HEK293T (cell line): ENCODE results near the gene TRIM33.
"Not testable (repeated sequence)": the region's sequence is repeated elsewhere in the genome, so short reads cannot be mapped to it uniquely, and the experiment has no call there.

Experiments
- CTCF ChIA-PET: fragments of 350-600 bp; formaldehyde crosslinking; extraction: SDS; loops from one replicate; lab custom pipeline; 2021; ENCODE audit warnings: antibody characterized with exemption, inconsistent platforms; lab: Yijun Ruan, JAX
- POLR2A ChIA-PET: fragments of 350-600 bp; formaldehyde crosslinking; extraction: SDS; loops from one replicate; lab custom pipeline; 2020; ENCODE audit warnings: antibody characterized with exemption, inconsistent platforms; lab: Yijun Ruan, JAX
- DNase-seq: peaks from one replicate; pipeline ENCODE4 v3.0.0; 2012; ENCODE audit warnings: mixed read lengths; ENCODE audit errors: extremely low spot score
- ARNT ChIP-seq: fragments of 450-650 bp; IDR thresholded peaks from 2 replicates; pipeline ENCODE4 v1.6.1; 2017; ENCODE audit warnings: mild to moderate bottlenecking
- BHLHE40 ChIP-seq: fragments of 450-650 bp; IDR thresholded peaks from 2 replicates; pipeline ENCODE4 v1.6.1; 2016; ENCODE audit warnings: mild to moderate bottlenecking, moderate library complexity, borderline replicate concordance
- CTBP1 ChIP-seq: fragments of 450-650 bp; IDR thresholded peaks from 2 replicates; pipeline ENCODE4 v1.6.1; 2016; ENCODE audit warnings: borderline replicate concordance
- ELF4 ChIP-seq: fragments of 450-650 bp; IDR thresholded peaks from 2 replicates; pipeline ENCODE4 v1.6.1; 2017; ENCODE audit warnings: antibody characterized with exemption
- FOXA1 ChIP-seq: fragments of 450-650 bp; IDR thresholded peaks from 2 replicates; pipeline ENCODE4 v1.6.1; 2016; ENCODE audit warnings: mild to moderate bottlenecking
- FOXK2 ChIP-seq: fragments of 450-650 bp; IDR thresholded peaks from 2 replicates; pipeline ENCODE4 v1.6.1; 2016; ENCODE audit warnings: mild to moderate bottlenecking
- FOXM1 ChIP-seq: fragments of 450-650 bp; IDR thresholded peaks from 2 replicates; pipeline ENCODE4 v1.6.1; 2017; ENCODE audit warnings: mild to moderate bottlenecking, borderline replicate concordance
- HDGF ChIP-seq: fragments of 450-650 bp; IDR thresholded peaks from 2 replicates; pipeline ENCODE4 v1.6.1; 2017; ENCODE audit warnings: antibody characterized with exemption, borderline replicate concordance
- L3MBTL2 ChIP-seq: fragments of 450-650 bp; conservative IDR thresholded peaks from 2 replicates; pipeline ENCODE4 v1.6.1; 2016; ENCODE audit warnings: mild to moderate bottlenecking
- LEF1 ChIP-seq: fragments of 450-650 bp; IDR thresholded peaks from 2 replicates; pipeline ENCODE4 v1.6.1; 2017; ENCODE audit warnings: mild to moderate bottlenecking, borderline replicate concordance
- NFRKB ChIP-seq: fragments of 450-650 bp; IDR thresholded peaks from 2 replicates; pipeline ENCODE4 v1.6.1; 2016; ENCODE audit warnings: mild to moderate bottlenecking, moderate library complexity
- SP1 ChIP-seq: fragments of 450-650 bp; IDR thresholded peaks from 2 replicates; pipeline ENCODE4 v1.6.1; 2017
- SUZ12 ChIP-seq: fragments of 450-650 bp; IDR thresholded peaks from 2 replicates; pipeline ENCODE4 v1.6.1; 2016; ENCODE audit warnings: mild to moderate bottlenecking
- TARDBP ChIP-seq: fragments of 450-650 bp; IDR thresholded peaks from 2 replicates; pipeline ENCODE4 v1.6.1; 2016
- ZNF384 ChIP-seq: fragments of 450-650 bp; IDR thresholded peaks from 2 replicates; pipeline ENCODE4 v1.6.1; 2016
- TF ChIP-seq, protein P1 (sequence below): fragments of 450-650 bp; IDR thresholded peaks from 2 replicates; pipeline ENCODE4 v1.6.1; 2016

TRIM33 gene

DNA sequence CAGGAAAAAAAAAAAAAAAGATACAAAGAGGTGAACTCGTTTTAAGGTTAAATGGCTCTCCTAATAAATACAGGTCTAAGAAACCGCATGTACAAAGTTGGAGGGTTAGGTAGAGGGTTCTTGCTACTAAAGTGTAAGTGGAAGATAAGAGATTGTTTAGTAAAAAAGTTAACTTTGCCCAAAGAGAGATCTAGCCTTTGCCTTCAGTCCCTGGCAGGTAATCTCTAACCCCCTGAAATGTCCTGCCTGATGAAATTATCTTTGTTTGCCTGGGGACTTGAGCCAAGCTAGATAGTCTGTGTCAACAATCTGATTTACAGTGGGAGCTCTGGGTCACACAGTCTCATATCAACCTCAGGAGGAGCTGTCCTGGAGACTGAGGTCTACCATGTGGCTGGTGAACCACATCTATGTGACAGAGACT is 57.6 kb downstream of the TRIM33 start:
- CTCF ChIA-PET, result no interaction called here

DNA sequence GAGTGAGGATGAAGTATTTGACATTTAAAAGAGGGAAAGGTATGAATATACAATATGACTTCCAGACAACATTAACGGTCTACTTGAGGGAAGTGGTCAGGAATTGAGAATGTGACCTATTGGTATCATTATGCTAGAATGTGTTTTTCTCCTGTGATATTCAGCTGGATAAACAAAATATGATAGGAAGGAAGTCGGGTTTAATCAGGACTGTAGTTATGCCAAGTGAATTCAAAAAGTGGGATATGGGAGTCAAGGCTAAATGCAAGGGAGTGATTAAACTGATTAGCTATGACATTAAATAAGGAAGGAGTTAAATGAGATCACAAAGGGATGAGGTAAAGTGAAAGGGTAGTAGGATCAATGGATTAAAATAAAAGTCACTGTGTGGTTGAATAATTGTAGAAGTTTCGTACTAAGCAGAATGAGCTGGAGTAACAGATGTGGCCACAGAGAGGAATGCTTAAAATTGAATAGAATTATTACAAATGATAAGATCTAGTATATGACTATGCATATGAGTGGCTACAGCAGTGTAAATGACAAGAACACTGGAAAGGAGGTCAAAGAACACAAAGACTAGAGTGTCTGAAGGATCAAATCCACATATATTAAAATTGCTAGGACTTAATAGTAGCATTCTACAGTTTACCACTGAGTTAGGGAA is 62.5 kb downstream of the TRIM33 start:
- no peak for TF ChIP-seq LEF1
- TF ChIP-seq L3MBTL2, result no peak
- TF ChIP-seq BHLHE40, result no peak
- TF ChIP-seq, protein P1, sequence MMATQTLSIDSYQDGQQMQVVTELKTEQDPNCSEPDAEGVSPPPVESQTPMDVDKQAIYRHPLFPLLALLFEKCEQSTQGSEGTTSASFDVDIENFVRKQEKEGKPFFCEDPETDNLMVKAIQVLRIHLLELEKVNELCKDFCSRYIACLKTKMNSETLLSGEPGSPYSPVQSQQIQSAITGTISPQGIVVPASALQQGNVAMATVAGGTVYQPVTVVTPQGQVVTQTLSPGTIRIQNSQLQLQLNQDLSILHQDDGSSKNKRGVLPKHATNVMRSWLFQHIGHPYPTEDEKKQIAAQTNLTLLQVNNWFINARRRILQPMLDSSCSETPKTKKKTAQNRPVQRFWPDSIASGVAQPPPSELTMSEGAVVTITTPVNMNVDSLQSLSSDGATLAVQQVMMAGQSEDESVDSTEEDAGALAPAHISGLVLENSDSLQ, result no peak
- no peak for TF ChIP-seq SP1
- TF ChIP-seq CTBP1, result no peak
- TF ChIP-seq FOXA1, result no peak
- TF ChIP-seq FOXM1, result no peak
- TF ChIP-seq FOXK2, result no peak
- TF ChIP-seq HDGF, result no peak
- no peak for TF ChIP-seq ARNT
- TF ChIP-seq ZNF384, result no peak
- DNase-seq, result no peak
- ChIA-PET CTCF (no interaction called here), POLR2A (no interaction called here)

More for the DNA sequence above, 57.6 kb downstream of the TRIM33 start:
- POLR2A ChIA-PET, result no interaction called here
- TF ChIP-seq FOXA1 (no peak), HDGF (no peak), SP1 (no peak), TARDBP (no peak), L3MBTL2 (no peak), BHLHE40 (no peak), CTBP1 (no peak), NFRKB (no peak), ZNF384 (no peak), LEF1 (no peak), ELF4 (no peak), SUZ12 (no peak), FOXM1 (no peak), FOXK2 (no peak), ARNT (no peak)
- TF ChIP-seq, protein P1, result no peak
- no peak for DNase-seq

DNA sequence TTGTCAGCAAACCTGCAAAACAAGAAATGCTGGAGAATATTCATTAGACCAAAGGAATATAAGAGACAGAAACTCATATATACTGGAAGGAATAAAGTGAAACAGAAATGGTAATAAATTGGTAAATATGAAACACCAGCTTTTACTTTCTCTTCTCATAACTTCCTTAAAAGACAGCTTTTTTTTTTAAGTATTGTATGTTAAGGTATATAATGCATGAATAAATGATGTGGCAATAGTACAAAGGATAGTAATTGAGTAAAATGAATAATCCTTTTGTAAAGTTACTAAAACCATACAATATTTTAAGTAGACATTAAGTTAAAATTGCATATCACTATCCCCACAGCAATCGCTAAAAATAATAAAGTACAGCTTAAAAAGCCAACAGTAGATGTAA is 64.8 kb downstream of the TRIM33 start:
- TF ChIP-seq CTBP1, result no peak
- TF ChIP-seq, protein P1, result no peak
- no peak for TF ChIP-seq ELF4
- no peak for TF ChIP-seq FOXM1
- no peak for TF ChIP-seq FOXA1
- no peak for TF ChIP-seq L3MBTL2
- CTCF ChIA-PET, result no interaction called here
- DNase-seq, result no peak
- POLR2A ChIA-PET, result no interaction called here

DNA sequence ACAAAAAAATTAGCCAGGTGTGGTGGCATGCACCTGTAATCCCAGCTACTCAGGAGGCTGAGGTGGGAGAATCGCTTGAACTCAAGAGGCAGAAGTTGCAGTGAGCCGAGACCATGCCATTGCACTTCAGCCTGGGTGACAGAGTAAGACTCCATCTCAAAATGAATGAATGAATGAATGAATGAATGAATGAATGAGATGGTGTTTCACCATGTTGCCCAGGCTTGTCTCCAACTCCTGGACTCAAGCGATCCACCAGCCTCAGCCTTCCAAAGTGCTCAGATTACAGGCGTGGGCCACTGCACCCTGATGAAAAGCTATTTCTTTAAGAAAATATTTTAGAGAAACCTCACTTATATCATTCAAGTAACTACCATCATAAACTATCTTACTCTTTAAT is 67.8 kb downstream of the TRIM33 start:
- POLR2A ChIA-PET, DNase-seq, CTCF ChIA-PET: not testable (repeated sequence)

DNA sequence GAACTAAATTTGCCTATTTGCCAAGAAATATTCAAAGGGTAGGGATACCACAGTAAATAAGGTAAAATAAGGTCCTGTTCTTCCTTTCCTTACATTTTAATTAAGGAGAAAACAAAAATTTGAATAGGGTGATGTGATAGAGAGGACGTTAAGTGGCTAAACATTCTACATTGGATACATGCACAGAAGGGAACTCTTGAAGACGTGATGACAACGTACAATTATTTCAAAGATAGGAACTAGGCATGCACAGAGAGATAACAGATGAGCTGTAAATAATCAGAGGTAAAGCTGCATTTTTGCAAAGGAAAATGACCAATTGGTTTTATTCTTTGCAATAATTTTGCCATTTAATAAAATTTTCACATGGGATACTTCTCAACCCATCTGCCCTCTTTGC is 69.7 kb downstream of the TRIM33 start:
- ChIA-PET CTCF (no interaction called here), POLR2A (no interaction called here)
- no peak for TF ChIP-seq CTBP1
- TF ChIP-seq SUZ12, result no peak
- no peak for TF ChIP-seq FOXK2
- TF ChIP-seq, protein P1, result no peak
- TF ChIP-seq ARNT, result no peak
- TF ChIP-seq NFRKB, result no peak
- no peak for TF ChIP-seq BHLHE40
- no peak for TF ChIP-seq FOXM1
- no peak for TF ChIP-seq LEF1
- TF ChIP-seq SP1, result no peak
- TF ChIP-seq L3MBTL2, result no peak
- TF ChIP-seq HDGF, result no peak
- no peak for TF ChIP-seq ELF4
- no peak for TF ChIP-seq TARDBP
- no peak for TF ChIP-seq FOXA1
- TF ChIP-seq ZNF384, result no peak
- no peak for DNase-seq

DNA sequence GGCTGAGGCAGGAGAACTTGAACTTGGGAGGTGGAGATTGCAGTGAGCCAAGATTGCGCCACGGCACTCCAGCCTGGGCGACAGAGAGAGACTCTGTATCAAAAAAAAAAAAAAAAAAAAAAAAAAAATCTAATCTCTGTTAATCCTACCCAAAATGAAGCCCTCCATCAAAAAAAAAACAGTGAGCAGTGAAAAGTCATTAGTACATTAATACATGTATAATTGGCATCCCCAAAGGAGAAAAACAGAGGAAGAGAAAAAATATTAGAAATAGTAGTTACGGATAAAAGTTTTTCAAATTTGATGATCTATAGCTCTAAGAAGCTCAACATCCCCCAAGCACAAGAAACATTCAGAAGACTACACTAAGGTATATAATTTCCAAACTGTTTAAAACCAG is 71.6 kb downstream of the TRIM33 start:
- POLR2A ChIA-PET, result no interaction called here
- no peak for DNase-seq
- no peak for TF ChIP-seq ELF4
- TF ChIP-seq, protein P1, result no peak
- CTCF ChIA-PET, result no interaction called here
